ENCODE data around the gene TSPYL1. TPM values are rescaled to one million over a fixed set of nuclear protein-coding genes. Genes with fewer than 3 reads are reported as not detected.

The TSPYL1 gene
- total RNA-seq, 1 experiment from 2014 or later, result 35.1 TPM

DNA sequence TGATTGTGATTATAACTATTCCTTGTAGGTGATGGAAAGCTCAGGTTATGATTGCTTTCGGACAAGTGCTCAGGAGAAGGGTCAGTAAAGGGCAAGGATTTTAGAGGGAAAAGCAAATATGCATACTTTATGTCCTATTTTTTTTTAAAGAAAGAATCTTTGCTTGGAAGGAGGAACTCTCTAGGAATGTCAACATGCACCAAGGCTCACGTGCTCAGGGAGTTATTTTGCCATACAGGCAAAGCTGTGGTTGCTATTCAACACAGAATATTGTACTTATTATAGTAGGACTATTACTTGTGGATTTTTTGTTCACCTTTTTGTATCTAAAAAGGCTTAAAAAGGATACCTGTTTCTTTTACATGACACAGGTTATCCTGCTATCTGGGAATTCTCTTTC is 3.0 kb upstream of the TSPYL1 start:
- peaks cover 20% of the 10 kb centered on the region for H3K79me2 ChIP-seq (ENCODE audit: low read length)
- ChIA-PET CTCF (no interaction called here), POLR2A (ENCODE audit: unreplicated experiment) (no interaction called here)
- no peak overlapping the region for H3K4me2 ChIP-seq (ENCODE audit: low read length)
- no peak for DNase-seq
- BruUV-seq (replicated peaks), result no TSS peak
- ATAC-seq, result no peak
- H3K9me3 ChIP-seq (ENCODE audit: low read length), result no peaks in the 10 kb centered on the region
- no peaks in the 10 kb centered on the region for H3K9me2 ChIP-seq (replicated peaks; ENCODE audit: low read length)
- no peaks in the 10 kb centered on the region for H3K36me3 ChIP-seq (ENCODE audit: low read depth, low read length)
- peaks cover 9% of the 10 kb centered on the region; the same call in 1 of the 2 replicates for H3K4me1 ChIP-seq (ENCODE audit: insufficient read depth, low read length)
- TF ChIP-seq EZH2phosphoT487 (IDR thresholded peaks at IDR 0.05; ENCODE audit: borderline replicate concordance, low read length), result no peak
- no peak for TF ChIP-seq EZH2 (IDR thresholded peaks at IDR 0.05; ENCODE audit: low read length, unreplicated experiment)
- TF ChIP-seq, protein P1, sequence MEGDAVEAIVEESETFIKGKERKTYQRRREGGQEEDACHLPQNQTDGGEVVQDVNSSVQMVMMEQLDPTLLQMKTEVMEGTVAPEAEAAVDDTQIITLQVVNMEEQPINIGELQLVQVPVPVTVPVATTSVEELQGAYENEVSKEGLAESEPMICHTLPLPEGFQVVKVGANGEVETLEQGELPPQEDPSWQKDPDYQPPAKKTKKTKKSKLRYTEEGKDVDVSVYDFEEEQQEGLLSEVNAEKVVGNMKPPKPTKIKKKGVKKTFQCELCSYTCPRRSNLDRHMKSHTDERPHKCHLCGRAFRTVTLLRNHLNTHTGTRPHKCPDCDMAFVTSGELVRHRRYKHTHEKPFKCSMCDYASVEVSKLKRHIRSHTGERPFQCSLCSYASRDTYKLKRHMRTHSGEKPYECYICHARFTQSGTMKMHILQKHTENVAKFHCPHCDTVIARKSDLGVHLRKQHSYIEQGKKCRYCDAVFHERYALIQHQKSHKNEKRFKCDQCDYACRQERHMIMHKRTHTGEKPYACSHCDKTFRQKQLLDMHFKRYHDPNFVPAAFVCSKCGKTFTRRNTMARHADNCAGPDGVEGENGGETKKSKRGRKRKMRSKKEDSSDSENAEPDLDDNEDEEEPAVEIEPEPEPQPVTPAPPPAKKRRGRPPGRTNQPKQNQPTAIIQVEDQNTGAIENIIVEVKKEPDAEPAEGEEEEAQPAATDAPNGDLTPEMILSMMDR (conservative IDR thresholded peaks at IDR 0.05; ENCODE audit: low read depth, low read length), result no peak
- intact Hi-C loops (cut with micrococcal nuclease), result no loop called here
- peaks cover 13% of the 10 kb centered on the region; the same call in 1 of the 2 replicates for H4K20me1 ChIP-seq (ENCODE audit: low read length)
- H3K9ac ChIP-seq (ENCODE audit: low read length), result no peak overlapping the region
- no peak overlapping the region for H3K27ac ChIP-seq (ENCODE audit: low read length)
- no peak overlapping the region for H3K4me3 ChIP-seq (ENCODE audit: low read length)
- H3F3A ChIP-seq (ENCODE audit: low read length, unreplicated experiment), result no peaks in the 10 kb centered on the region
- no peaks in the 10 kb centered on the region for H3K27me3 ChIP-seq (ENCODE audit: low read length)
- H2AFZ ChIP-seq (ENCODE audit: low read length), result no peak overlapping the region

DNA sequence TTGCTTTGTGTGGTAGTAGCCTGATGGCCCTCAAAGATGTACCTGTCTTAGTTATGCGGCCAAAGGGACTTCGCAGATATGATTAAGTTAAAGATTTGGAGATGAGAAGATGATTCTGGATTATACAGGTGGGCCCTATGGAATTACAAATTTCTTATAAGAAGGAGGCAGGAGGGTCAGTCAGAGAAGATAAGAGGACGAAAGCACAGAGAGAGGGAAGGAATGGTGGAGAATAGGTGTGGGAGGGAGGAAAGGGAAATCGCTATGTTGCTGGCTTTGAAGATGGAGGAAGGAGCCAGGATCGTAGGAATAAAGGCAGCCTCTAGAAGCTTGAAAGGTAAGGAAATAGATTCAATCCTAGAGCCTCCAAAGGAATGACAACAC is 1.2 kb upstream of the TSPYL1 start:
- Histone ChIP-seq H3K79me2 (ENCODE audit: low read length) (peaks cover 38% of the 10 kb centered on the region), H3K27ac (ENCODE audit: low read length) (no peak overlapping the region), H3K27me3 (ENCODE audit: low read length) (no peaks in the 10 kb centered on the region), H3K9ac (ENCODE audit: low read length) (no peak overlapping the region), H3F3A (ENCODE audit: low read length, unreplicated experiment) (no peaks in the 10 kb centered on the region), H4K20me1 (ENCODE audit: low read length) (peaks cover 29% of the 10 kb centered on the region), H3K4me3 (ENCODE audit: low read length) (peak overlapping the region; percentile 99; the same call in 1 of the 2 replicates), H3K36me3 (ENCODE audit: low read depth, low read length) (no peaks in the 10 kb centered on the region), H3K9me2 (replicated peaks; ENCODE audit: low read length) (no peaks in the 10 kb centered on the region), H3K4me2 (ENCODE audit: low read length) (peak overlapping the region; percentile 97; the same call in 1 of the 2 replicates), H3K4me1 (ENCODE audit: insufficient read depth, low read length) (peaks cover 9% of the 10 kb centered on the region), H3K9me3 (ENCODE audit: low read length) (no peaks in the 10 kb centered on the region), H2AFZ (ENCODE audit: low read length) (peak overlapping the region; percentile 97)
- no peak for ATAC-seq
- no TSS peak for BruUV-seq (replicated peaks)
- POLR2A ChIA-PET (ENCODE audit: unreplicated experiment), result no interaction called here
- intact Hi-C loops (cut with micrococcal nuclease), result no loop called here
- TF ChIP-seq, protein P1 (conservative IDR thresholded peaks at IDR 0.05; ENCODE audit: low read depth, low read length), result no peak
- TF ChIP-seq EZH2 (IDR thresholded peaks at IDR 0.05; ENCODE audit: low read length, unreplicated experiment), result no peak
- TF ChIP-seq EZH2phosphoT487 (IDR thresholded peaks at IDR 0.05; ENCODE audit: borderline replicate concordance, low read length), result no peak
- CTCF ChIA-PET, result interaction anchor here (0.8 kb wide), 1 partner anchor 13 kb away, joined by 4 read pairs; no protein-coding TSS in a partner anchor
- no peak for DNase-seq

DNA sequence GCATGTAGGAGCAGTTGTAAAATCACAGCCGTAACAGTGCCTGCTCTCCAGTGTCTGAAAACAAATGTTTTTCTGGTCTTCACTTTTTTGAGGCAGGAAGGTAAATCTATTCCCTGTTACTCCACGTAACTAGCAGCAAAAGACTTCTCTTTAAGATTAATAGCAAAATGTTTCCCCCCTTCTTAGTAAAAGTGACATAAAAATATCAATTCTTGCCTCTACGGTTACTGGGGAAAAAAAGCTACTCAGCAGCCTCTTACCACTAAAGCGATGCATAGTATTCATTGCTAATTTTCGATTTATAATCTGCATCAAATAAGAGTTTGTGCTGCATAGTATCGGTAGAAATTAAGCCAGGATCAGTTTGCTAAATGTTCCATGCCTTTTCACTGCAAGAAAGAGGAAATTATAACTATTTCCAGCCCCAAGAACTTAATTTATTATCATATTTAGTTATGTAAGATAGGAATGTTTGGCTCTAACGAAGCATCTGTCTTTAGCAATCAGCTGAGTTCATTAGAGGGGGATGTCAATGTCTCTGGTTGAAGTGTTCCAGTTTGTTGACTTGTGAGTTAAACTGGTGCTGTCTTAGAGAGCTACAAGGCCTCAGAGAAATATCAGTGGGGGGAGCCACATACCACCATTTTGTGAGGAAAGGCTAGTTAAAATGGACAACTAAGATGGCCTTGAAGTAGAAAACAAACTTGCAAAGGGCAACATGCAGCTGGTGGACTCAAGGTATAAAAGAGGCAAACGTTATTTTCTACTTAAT is 617 bp upstream of the TSPYL1 start:
- H4K20me1 ChIP-seq (ENCODE audit: low read length), result peaks cover 34% of the 10 kb centered on the region
- no peak for ATAC-seq
- H2AFZ ChIP-seq (ENCODE audit: low read length), result peak overlapping the region; percentile 97
- H3K36me3 ChIP-seq (ENCODE audit: low read depth, low read length), result no peaks in the 10 kb centered on the region
- H3K27me3 ChIP-seq (ENCODE audit: low read length), result no peaks in the 10 kb centered on the region
- POLR2A ChIA-PET (ENCODE audit: unreplicated experiment), result no interaction called here
- no peaks in the 10 kb centered on the region for H3F3A ChIP-seq (ENCODE audit: low read length, unreplicated experiment)
- no peaks in the 10 kb centered on the region for H3K9me2 ChIP-seq (replicated peaks; ENCODE audit: low read length)
- H3K79me2 ChIP-seq (ENCODE audit: low read length), result peaks cover 43% of the 10 kb centered on the region
- CTCF ChIA-PET, result interaction anchor here (0.8 kb wide), 1 partner anchor 12 kb away, joined by 4 read pairs; no protein-coding TSS in a partner anchor
- intact Hi-C loops (cut with micrococcal nuclease), result no loop called here
- peaks cover 9% of the 10 kb centered on the region for H3K4me1 ChIP-seq (ENCODE audit: insufficient read depth, low read length)
- no peak for DNase-seq
- no peaks in the 10 kb centered on the region for H3K9me3 ChIP-seq (ENCODE audit: low read length)
- peak overlapping the region; percentile 97 for H3K4me2 ChIP-seq (ENCODE audit: low read length)
- H3K9ac ChIP-seq (ENCODE audit: low read length), result peak overlapping the region; percentile 94
- H3K27ac ChIP-seq (ENCODE audit: low read length), result peak overlapping the region; percentile 77; the same call in 1 of the 2 replicates
- peak overlapping the region; percentile 99 for H3K4me3 ChIP-seq (ENCODE audit: low read length)
- TF ChIP-seq, protein P1 (conservative IDR thresholded peaks at IDR 0.05; ENCODE audit: low read depth, low read length), result no peak
- TF ChIP-seq EZH2 (IDR thresholded peaks at IDR 0.05; ENCODE audit: low read length, unreplicated experiment) (no peak), EZH2phosphoT487 (IDR thresholded peaks at IDR 0.05; ENCODE audit: borderline replicate concordance, low read length) (no peak)
- BruUV-seq (replicated peaks), result TSS peak; percentile 56

All from PC-3 (cell line).